ENCODE measurements around the gene VWF. TPM values are rescaled to one million over a fixed set of nuclear protein-coding genes. Genes with fewer than 3 reads are reported as not detected.
"Not testable (repeated sequence)": the region's sequence is repeated elsewhere in the genome, so short reads cannot be mapped to it uniquely, and the experiment has no call there.

The VWF gene
- total and polyA plus RNA-seq, 2 donors (not counting 1 experiment from before 2014, with no cell fraction given) = not detected

GRCh38 chr12:6015271-6015670 lies 109.2 kb downstream of the VWF start:
- H3K79me2 ChIP-seq (ENCODE audit: control insufficient read depth, insufficient read depth, low read length); POLR2A ChIA-PET; H3K9ac ChIP-seq (ENCODE audit: low read length); H3K4me2 ChIP-seq (replicated peaks; ENCODE audit: low read depth, low read length, poor library complexity, severe bottlenecking); H3K36me3 ChIP-seq (replicated peaks in 1 of 2; ENCODE audit: control extremely low read depth in 1 of 2, control insufficient read depth in 1 of 2, extremely low read depth in 1 of 2, insufficient read depth in 2 of 2, low read length in 1 of 2); H3K4me3 Mint-ChIP-seq; H3K4me3 ChIP-seq (ENCODE audit: control extremely low read depth in 1 of 5, extremely low read depth in 1 of 5, insufficient read depth in 1 of 5, low read depth in 2 of 5, low read length in 4 of 5); H3K4me1 ChIP-seq (ENCODE audit: control insufficient read depth in 2 of 2, insufficient read depth in 2 of 2, low read length in 2 of 2); H3K9me3 ChIP-seq (ENCODE audit: control extremely low read depth in 1 of 3, control insufficient read depth in 2 of 3, insufficient read depth in 1 of 3, low read length in 2 of 3); CTCF ChIA-PET; H3K4me1 Mint-ChIP-seq; H3K9me3 Mint-ChIP-seq (ENCODE audit: insufficient read depth); H2AFZ ChIP-seq (ENCODE audit: insufficient read depth, low read depth, low read length, poor library complexity, severe bottlenecking); H3K27me3 Mint-ChIP-seq; ATAC-seq (ENCODE audit: low read depth); H3K27me3 ChIP-seq (replicated peaks in 1 of 4; ENCODE audit: control extremely low read depth in 1 of 4, control insufficient read depth in 3 of 4, insufficient read depth in 4 of 4, low read length in 3 of 4); H3K27ac ChIP-seq (ENCODE audit: low read length in 2 of 2); intact Hi-C loops (cut with micrococcal nuclease); DNase-seq; H3K27ac Mint-ChIP-seq; H4K20me1 ChIP-seq (ENCODE audit: control insufficient read depth, insufficient read depth, low read length, poor library complexity, severe bottlenecking): not testable (repeated sequence)
- no CpG with 5 or more reads among the region's 3 CpGs for WGBS (ENCODE audit: insufficient coverage)

- DNase-seq; ATAC-seq (ENCODE audit: low read depth); H3K27ac ChIP-seq (ENCODE audit: low read length in 2 of 2); H3K4me1 Mint-ChIP-seq; H4K20me1 ChIP-seq (ENCODE audit: control insufficient read depth, insufficient read depth, low read length, poor library complexity, severe bottlenecking); H3K4me1 ChIP-seq (ENCODE audit: control insufficient read depth in 2 of 2, insufficient read depth in 2 of 2, low read length in 2 of 2); POLR2A ChIA-PET; H3K79me2 ChIP-seq (ENCODE audit: control insufficient read depth, insufficient read depth, low read length); H3K4me3 Mint-ChIP-seq; H3K27me3 ChIP-seq (replicated peaks in 1 of 4; ENCODE audit: control extremely low read depth in 1 of 4, control insufficient read depth in 3 of 4, insufficient read depth in 4 of 4, low read length in 3 of 4); H3K4me3 ChIP-seq (ENCODE audit: control extremely low read depth in 1 of 5, extremely low read depth in 1 of 5, insufficient read depth in 1 of 5, low read depth in 2 of 5, low read length in 4 of 5); H3K36me3 ChIP-seq (replicated peaks in 1 of 2; ENCODE audit: control extremely low read depth in 1 of 2, control insufficient read depth in 1 of 2, extremely low read depth in 1 of 2, insufficient read depth in 2 of 2, low read length in 1 of 2); H3K9me3 Mint-ChIP-seq (ENCODE audit: insufficient read depth); H3K9me3 ChIP-seq (ENCODE audit: control extremely low read depth in 1 of 3, control insufficient read depth in 2 of 3, insufficient read depth in 1 of 3, low read length in 2 of 3); H3K4me2 ChIP-seq (replicated peaks; ENCODE audit: low read depth, low read length, poor library complexity, severe bottlenecking); intact Hi-C loops (cut with micrococcal nuclease); H3K27ac Mint-ChIP-seq; H3K9ac ChIP-seq (ENCODE audit: low read length); CTCF ChIA-PET; H2AFZ ChIP-seq (ENCODE audit: insufficient read depth, low read depth, low read length, poor library complexity, severe bottlenecking): not testable (repeated sequence)
- WGBS (ENCODE audit: insufficient coverage) = no CpG with 5 or more reads among the region's 4 CpGs
- H3K27me3 Mint-ChIP-seq = peaks cover 13% of the 10 kb centered on the region
These were observed 113.7 kb downstream of the VWF start for GRCh38 chr12:6010631-6011350.
